ENCODE measurements around the gene RRP12. TPM values are rescaled to one million over a fixed set of nuclear protein-coding genes. Genes with fewer than 3 reads are reported as not detected.

Gene RRP12
- total RNA-seq, 1 experiment from 2014 or later: 34.4 TPM

GRCh38 chr10:97361537-97361901, 39.6 kb downstream of the RRP12 start:
- no peak for TF ChIP-seq EZH2 (IDR thresholded peaks at IDR 0.05; ENCODE audit: low read length, unreplicated experiment)
- no peak for TF ChIP-seq EZH2phosphoT487 (IDR thresholded peaks at IDR 0.05; ENCODE audit: borderline replicate concordance, low read length)
- TF ChIP-seq, protein P1, sequence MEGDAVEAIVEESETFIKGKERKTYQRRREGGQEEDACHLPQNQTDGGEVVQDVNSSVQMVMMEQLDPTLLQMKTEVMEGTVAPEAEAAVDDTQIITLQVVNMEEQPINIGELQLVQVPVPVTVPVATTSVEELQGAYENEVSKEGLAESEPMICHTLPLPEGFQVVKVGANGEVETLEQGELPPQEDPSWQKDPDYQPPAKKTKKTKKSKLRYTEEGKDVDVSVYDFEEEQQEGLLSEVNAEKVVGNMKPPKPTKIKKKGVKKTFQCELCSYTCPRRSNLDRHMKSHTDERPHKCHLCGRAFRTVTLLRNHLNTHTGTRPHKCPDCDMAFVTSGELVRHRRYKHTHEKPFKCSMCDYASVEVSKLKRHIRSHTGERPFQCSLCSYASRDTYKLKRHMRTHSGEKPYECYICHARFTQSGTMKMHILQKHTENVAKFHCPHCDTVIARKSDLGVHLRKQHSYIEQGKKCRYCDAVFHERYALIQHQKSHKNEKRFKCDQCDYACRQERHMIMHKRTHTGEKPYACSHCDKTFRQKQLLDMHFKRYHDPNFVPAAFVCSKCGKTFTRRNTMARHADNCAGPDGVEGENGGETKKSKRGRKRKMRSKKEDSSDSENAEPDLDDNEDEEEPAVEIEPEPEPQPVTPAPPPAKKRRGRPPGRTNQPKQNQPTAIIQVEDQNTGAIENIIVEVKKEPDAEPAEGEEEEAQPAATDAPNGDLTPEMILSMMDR (conservative IDR thresholded peaks at IDR 0.05; ENCODE audit: low read depth, low read length): no peak
- no TSS peak for BruUV-seq (replicated peaks)
- Histone ChIP-seq H3K4me2 (ENCODE audit: low read length) (no peak overlapping the region), H2AFZ (ENCODE audit: low read length) (no peak overlapping the region), H3K4me3 (ENCODE audit: low read length) (no peak overlapping the region), H3F3A (ENCODE audit: low read length, unreplicated experiment) (no peaks in the 10 kb centered on the region), H3K36me3 (ENCODE audit: low read depth, low read length) (peaks cover 6% of the 10 kb centered on the region; the same call in 1 of the 2 replicates), H3K9ac (ENCODE audit: low read length) (no peak overlapping the region), H3K27me3 (ENCODE audit: low read length) (no peaks in the 10 kb centered on the region), H3K27ac (ENCODE audit: low read length) (no peak overlapping the region), H3K9me2 (replicated peaks; ENCODE audit: low read length) (no peaks in the 10 kb centered on the region), H3K9me3 (ENCODE audit: low read length) (no peaks in the 10 kb centered on the region), H4K20me1 (ENCODE audit: low read length) (no peaks in the 10 kb centered on the region), H3K4me1 (ENCODE audit: insufficient read depth, low read length) (no peaks in the 10 kb centered on the region), H3K79me2 (ENCODE audit: low read length) (no peaks in the 10 kb centered on the region)
- ATAC-seq (no peak), DNase-seq (no peak)
- POLR2A ChIA-PET (ENCODE audit: unreplicated experiment): no interaction called here
- intact Hi-C loops (cut with micrococcal nuclease): no loop called here
- CTCF ChIA-PET: no interaction called here

DNA sequence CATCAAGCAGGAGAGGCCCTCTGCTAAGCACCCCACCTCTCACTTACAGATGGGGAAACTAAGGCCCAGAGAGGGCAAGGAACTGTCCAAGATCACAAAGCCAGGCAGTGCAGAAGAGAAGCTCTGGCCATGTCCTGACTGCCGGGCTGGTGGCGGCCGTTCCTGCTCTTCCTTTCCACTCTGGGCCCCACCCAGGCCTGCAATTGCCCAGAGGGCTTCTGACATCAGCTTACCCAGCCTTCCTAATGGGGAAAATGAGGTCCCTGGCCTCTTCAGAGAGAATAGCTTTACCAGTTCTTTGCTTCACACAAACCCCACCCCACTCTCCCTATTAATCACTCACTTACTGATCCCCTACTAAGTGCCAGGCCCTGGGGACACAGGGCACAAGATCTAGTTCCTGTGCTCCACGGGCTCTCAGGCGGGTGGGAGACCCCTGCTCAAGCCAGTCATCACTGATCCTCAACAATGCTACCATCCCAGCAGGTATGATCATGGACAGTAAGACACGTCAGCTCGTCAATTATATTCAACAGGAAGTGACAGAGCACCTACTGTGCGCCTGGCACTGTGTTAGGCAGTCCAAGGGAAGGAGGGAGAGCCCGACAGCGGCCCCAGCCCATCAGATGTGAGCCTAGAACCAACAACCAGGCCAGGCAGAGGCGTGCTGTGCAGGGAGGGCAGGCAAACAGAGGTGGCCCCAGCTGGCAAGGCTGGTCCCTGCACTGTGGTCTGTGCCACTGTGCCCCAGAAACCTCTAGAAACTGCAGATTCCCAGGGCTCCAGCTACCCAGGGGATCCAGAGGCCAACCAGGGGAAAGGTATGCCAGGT, 40.2 kb downstream of the RRP12 start:
- no peaks in the 10 kb centered on the region for H3K4me1 ChIP-seq (ENCODE audit: insufficient read depth, low read length)
- H2AFZ ChIP-seq (ENCODE audit: low read length): no peak overlapping the region
- H3K27me3 ChIP-seq (ENCODE audit: low read length): no peaks in the 10 kb centered on the region
- H3K4me3 ChIP-seq (ENCODE audit: low read length): no peak overlapping the region
- BruUV-seq (replicated peaks): no TSS peak
- H3K79me2 ChIP-seq (ENCODE audit: low read length): no peaks in the 10 kb centered on the region
- CTCF ChIA-PET: no interaction called here
- H3K9ac ChIP-seq (ENCODE audit: low read length): no peak overlapping the region
- no peak for ATAC-seq
- no peak overlapping the region for H3K27ac ChIP-seq (ENCODE audit: low read length)
- TF ChIP-seq, protein P1 (conservative IDR thresholded peaks at IDR 0.05; ENCODE audit: low read depth, low read length): no peak
- no peak for TF ChIP-seq EZH2 (IDR thresholded peaks at IDR 0.05; ENCODE audit: low read length, unreplicated experiment)
- TF ChIP-seq EZH2phosphoT487 (IDR thresholded peaks at IDR 0.05; ENCODE audit: borderline replicate concordance, low read length): no peak
- peaks cover 10% of the 10 kb centered on the region; the same call in 1 of the 2 replicates for H3K36me3 ChIP-seq (ENCODE audit: low read depth, low read length)
- no peak for DNase-seq
- no peaks in the 10 kb centered on the region for H3F3A ChIP-seq (ENCODE audit: low read length, unreplicated experiment)
- H4K20me1 ChIP-seq (ENCODE audit: low read length): no peaks in the 10 kb centered on the region
- intact Hi-C loops (cut with micrococcal nuclease): no loop called here
- no peak overlapping the region for H3K4me2 ChIP-seq (ENCODE audit: low read length)
- no peaks in the 10 kb centered on the region for H3K9me2 ChIP-seq (replicated peaks; ENCODE audit: low read length)
- no peaks in the 10 kb centered on the region for H3K9me3 ChIP-seq (ENCODE audit: low read length)
- POLR2A ChIA-PET (ENCODE audit: unreplicated experiment): no interaction called here

DNA sequence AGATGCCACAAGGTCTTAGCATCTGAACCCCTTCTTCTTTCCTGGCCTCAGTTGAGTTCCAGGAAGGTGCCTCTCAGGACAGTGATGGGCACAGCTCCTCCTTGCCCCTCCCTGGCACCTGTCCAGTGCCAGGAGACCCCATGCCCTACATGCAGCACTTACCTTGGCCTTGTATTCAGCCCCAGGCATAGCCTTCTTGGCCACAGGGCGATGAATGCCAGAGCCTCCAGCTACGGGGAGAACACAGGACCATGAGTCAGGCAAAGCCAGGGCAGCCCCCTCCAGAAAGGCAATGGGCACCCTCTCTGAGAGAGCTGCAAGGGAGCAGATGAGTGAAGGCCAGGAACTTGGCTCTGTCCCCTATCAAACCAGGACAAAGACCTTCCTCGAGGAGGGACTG, 42.4 kb downstream of the RRP12 start:
- H3K36me3 ChIP-seq (ENCODE audit: low read depth, low read length): peaks cover 15% of the 10 kb centered on the region
- BruUV-seq (replicated peaks): no TSS peak

More for the DNA sequence above, 42.4 kb downstream of the RRP12 start:
- DNase-seq (no peak), ATAC-seq (no peak)
- Histone ChIP-seq H3K4me2 (ENCODE audit: low read length) (no peak overlapping the region), H2AFZ (ENCODE audit: low read length) (no peak overlapping the region), H3K79me2 (ENCODE audit: low read length) (no peaks in the 10 kb centered on the region), H3K9me2 (replicated peaks; ENCODE audit: low read length) (no peaks in the 10 kb centered on the region), H4K20me1 (ENCODE audit: low read length) (no peaks in the 10 kb centered on the region), H3K27ac (ENCODE audit: low read length) (no peak overlapping the region), H3K4me3 (ENCODE audit: low read length) (no peak overlapping the region), H3K9me3 (ENCODE audit: low read length) (no peaks in the 10 kb centered on the region), H3K4me1 (ENCODE audit: insufficient read depth, low read length) (no peaks in the 10 kb centered on the region), H3K27me3 (ENCODE audit: low read length) (no peaks in the 10 kb centered on the region), H3F3A (ENCODE audit: low read length, unreplicated experiment) (no peaks in the 10 kb centered on the region), H3K9ac (ENCODE audit: low read length) (no peak overlapping the region)
- intact Hi-C loops (cut with micrococcal nuclease): no loop called here
- ChIA-PET POLR2A (ENCODE audit: unreplicated experiment) (no interaction called here), CTCF (no interaction called here)
- TF ChIP-seq EZH2phosphoT487 (IDR thresholded peaks at IDR 0.05; ENCODE audit: borderline replicate concordance, low read length) (no peak), EZH2 (IDR thresholded peaks at IDR 0.05; ENCODE audit: low read length, unreplicated experiment) (no peak)
- TF ChIP-seq, protein P1 (conservative IDR thresholded peaks at IDR 0.05; ENCODE audit: low read depth, low read length): no peak

Data from PC-3 (cell line).